Measurements from ENCODE around the gene CCN2. TPM values are rescaled to one million over a fixed set of nuclear protein-coding genes. Genes with fewer than 3 reads are reported as not detected.

CCN2 gene
- total RNA-seq, 1 experiment from 2014 or later, result 67.8 TPM

DNA sequence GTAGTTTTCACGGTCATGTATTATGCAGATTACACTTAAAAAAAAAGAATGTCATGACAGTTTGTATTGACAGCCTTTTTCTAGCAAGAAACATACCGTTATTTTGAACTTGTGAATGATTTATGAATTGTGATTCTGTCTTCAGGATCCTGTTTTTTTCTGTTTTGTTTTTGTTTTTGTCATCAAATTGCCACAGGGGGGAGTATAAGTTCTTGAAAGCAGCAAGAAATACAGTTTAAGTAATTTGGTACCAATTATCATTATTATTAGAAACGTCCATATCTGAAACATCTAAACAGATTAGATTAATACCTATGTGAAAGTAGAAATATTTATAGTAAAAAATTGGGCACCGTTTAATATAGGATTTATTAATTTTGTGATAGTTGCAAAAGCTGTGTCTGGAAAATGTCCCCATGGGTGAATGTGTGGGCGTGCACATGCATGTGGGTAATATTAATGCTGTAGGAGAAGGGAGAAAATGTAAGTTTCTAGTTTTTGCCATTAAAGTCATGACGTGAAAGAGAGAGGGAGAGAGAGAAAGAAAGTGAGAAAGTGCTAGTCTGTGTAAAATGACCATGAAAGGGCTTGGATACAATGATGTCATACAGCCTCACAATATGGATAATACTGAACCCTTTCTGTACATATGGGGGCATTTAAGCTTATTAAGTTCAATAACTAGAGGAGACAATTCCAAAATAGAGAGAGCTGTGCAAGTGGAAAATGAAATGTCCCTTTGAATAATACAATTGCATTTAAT is 9.4 kb upstream of the CCN2 start:
- TF ChIP-seq, protein P1, sequence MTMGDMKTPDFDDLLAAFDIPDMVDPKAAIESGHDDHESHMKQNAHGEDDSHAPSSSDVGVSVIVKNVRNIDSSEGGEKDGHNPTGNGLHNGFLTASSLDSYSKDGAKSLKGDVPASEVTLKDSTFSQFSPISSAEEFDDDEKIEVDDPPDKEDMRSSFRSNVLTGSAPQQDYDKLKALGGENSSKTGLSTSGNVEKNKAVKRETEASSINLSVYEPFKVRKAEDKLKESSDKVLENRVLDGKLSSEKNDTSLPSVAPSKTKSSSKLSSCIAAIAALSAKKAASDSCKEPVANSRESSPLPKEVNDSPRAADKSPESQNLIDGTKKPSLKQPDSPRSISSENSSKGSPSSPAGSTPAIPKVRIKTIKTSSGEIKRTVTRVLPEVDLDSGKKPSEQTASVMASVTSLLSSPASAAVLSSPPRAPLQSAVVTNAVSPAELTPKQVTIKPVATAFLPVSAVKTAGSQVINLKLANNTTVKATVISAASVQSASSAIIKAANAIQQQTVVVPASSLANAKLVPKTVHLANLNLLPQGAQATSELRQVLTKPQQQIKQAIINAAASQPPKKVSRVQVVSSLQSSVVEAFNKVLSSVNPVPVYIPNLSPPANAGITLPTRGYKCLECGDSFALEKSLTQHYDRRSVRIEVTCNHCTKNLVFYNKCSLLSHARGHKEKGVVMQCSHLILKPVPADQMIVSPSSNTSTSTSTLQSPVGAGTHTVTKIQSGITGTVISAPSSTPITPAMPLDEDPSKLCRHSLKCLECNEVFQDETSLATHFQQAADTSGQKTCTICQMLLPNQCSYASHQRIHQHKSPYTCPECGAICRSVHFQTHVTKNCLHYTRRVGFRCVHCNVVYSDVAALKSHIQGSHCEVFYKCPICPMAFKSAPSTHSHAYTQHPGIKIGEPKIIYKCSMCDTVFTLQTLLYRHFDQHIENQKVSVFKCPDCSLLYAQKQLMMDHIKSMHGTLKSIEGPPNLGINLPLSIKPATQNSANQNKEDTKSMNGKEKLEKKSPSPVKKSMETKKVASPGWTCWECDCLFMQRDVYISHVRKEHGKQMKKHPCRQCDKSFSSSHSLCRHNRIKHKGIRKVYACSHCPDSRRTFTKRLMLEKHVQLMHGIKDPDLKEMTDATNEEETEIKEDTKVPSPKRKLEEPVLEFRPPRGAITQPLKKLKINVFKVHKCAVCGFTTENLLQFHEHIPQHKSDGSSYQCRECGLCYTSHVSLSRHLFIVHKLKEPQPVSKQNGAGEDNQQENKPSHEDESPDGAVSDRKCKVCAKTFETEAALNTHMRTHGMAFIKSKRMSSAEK (CRISPR knock-in tag; IDR thresholded peaks at IDR 0.05; ENCODE audit: borderline replicate concordance), result no peak
- TF ChIP-seq ESRRA (CRISPR knock-in tag; IDR thresholded peaks at IDR 0.05; ENCODE audit: borderline replicate concordance) (no peak), ZNF219 (CRISPR knock-in tag; IDR thresholded peaks at IDR 0.05; ENCODE audit: borderline replicate concordance) (no peak), NFE2L1 (CRISPR knock-in tag; IDR thresholded peaks at IDR 0.05) (no peak), ETV6 (CRISPR knock-in tag; IDR thresholded peaks at IDR 0.05) (no peak), OVOL2 (CRISPR knock-in tag; IDR thresholded peaks at IDR 0.05; ENCODE audit: borderline replicate concordance) (no peak), ZNF263 (CRISPR knock-in tag; IDR thresholded peaks at IDR 0.05; ENCODE audit: low read depth) (no peak), FOXJ3 (CRISPR knock-in tag; IDR thresholded peaks at IDR 0.05; ENCODE audit: borderline replicate concordance) (no peak), JAZF1 (CRISPR knock-in tag; IDR thresholded peaks at IDR 0.05) (no peak)
- TF ChIP-seq, protein P2, sequence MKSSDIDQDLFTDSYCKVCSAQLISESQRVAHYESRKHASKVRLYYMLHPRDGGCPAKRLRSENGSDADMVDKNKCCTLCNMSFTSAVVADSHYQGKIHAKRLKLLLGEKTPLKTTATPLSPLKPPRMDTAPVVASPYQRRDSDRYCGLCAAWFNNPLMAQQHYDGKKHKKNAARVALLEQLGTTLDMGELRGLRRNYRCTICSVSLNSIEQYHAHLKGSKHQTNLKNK (CRISPR knock-in tag; IDR thresholded peaks at IDR 0.05), result no peak
- TF ChIP-seq, protein P3, sequence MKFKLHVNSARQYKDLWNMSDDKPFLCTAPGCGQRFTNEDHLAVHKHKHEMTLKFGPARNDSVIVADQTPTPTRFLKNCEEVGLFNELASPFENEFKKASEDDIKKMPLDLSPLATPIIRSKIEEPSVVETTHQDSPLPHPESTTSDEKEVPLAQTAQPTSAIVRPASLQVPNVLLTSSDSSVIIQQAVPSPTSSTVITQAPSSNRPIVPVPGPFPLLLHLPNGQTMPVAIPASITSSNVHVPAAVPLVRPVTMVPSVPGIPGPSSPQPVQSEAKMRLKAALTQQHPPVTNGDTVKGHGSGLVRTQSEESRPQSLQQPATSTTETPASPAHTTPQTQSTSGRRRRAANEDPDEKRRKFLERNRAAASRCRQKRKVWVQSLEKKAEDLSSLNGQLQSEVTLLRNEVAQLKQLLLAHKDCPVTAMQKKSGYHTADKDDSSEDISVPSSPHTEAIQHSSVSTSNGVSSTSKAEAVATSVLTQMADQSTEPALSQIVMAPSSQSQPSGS (CRISPR knock-in tag; IDR thresholded peaks at IDR 0.05; ENCODE audit: borderline replicate concordance, low read depth), result no peak
- TF ChIP-seq, protein P4, sequence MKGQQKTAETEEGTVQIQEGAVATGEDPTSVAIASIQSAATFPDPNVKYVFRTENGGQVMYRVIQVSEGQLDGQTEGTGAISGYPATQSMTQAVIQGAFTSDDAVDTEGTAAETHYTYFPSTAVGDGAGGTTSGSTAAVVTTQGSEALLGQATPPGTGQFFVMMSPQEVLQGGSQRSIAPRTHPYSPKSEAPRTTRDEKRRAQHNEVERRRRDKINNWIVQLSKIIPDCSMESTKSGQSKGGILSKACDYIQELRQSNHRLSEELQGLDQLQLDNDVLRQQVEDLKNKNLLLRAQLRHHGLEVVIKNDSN (CRISPR knock-in tag; IDR thresholded peaks at IDR 0.05), result no peak
- ATAC-seq (no peak), DNase-seq (ENCODE audit: low spot score) (no peak)
- CTCF ChIA-PET, result no interaction called here
- POLR2A ChIA-PET, result interaction anchor here (1.8 kb wide), 1 partner anchor 9 kb away, joined by 7 read pairs; the partner anchor contains the start of gene CCN2
- Mint-ChIP-seq H3K9me3 (no peaks in the 10 kb centered on the region), H3K27me3 (ENCODE audit: low read depth) (no peaks in the 10 kb centered on the region), H3K4me1 (peaks cover 10% of the 10 kb centered on the region), H3K27ac (no peak overlapping the region), H3K36me3 (peaks cover 5% of the 10 kb centered on the region; the same call in 1 of the 2 replicates), H3K4me3 (no peak overlapping the region)

DNA sequence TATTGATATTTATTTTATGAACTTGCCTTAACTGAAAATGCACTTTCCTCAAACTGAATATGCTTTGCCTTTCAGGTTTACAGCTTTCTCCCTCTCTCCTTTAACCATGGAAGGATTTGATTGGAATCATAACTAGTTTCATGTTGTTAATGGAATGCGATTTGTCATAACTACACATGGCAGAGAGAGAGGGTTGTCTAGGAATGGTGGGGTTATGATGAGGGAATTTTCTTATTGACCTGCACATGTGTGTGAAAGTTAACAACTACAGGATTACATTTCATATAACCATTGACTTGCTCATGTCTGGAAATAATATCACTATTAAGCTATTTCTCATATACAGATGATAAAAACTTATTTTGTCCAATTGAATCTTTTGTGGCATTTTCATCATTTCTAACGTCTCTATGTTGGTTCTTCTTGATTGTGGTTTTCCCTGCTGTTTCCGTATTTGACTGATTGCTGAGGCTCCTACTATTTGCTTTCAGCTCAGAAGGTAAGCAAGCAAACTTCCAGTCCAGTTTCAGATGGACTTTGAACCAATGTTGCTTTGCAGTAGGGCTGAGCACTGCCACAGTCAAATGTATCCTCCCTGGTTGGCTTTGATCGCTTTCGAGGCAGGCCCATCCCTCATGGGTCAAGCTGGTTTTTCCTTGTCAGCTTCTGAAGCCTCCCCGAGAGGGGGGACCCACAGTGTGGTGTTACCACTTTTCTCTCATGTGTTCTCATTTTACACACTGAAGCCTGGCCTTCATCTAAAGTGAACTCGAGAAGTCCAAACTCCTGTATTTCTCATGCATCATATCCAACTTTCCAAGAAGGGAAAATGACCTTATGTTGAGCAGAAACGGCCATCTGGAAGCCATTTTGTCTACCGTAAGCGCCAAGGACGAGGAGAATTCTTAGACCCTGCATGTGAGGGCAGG is 7.6 kb upstream of the CCN2 start:
- ATAC-seq (no peak), DNase-seq (ENCODE audit: low spot score) (no peak)
- ChIA-PET CTCF (interaction anchor here (0.6 kb wide), 1 partner anchor 116 kb away, joined by 3 read pairs; no protein-coding TSS in a partner anchor), POLR2A (interaction anchor here (0.6 kb wide), 1 partner anchor 1359 kb away, joined by 3 read pairs; no protein-coding TSS in a partner anchor)
- peaks cover 5% of the 10 kb centered on the region; the same call in 1 of the 2 replicates for H3K36me3 Mint-ChIP-seq
- peaks cover 28% of the 10 kb centered on the region for H3K4me1 Mint-ChIP-seq
- no peak overlapping the region for H3K4me3 Mint-ChIP-seq
- H3K9me3 Mint-ChIP-seq, result no peaks in the 10 kb centered on the region
- no peaks in the 10 kb centered on the region for H3K27me3 Mint-ChIP-seq (ENCODE audit: low read depth)
- TF ChIP-seq GABPB1 (CRISPR knock-in tag; IDR thresholded peaks at IDR 0.05) (peak; percentile 83), TEAD1 (CRISPR knock-in tag; IDR thresholded peaks at IDR 0.05) (no peak)
- no peak overlapping the region for H3K27ac Mint-ChIP-seq
